Fibroblast of pulmonary artery (primary cell): ENCODE measurements around the gene KCNH4.

Source experiments
- DNase-seq: peaks from one replicate; pipeline ENCODE4 v3.0.0-alpha.2; 2010; ENCODE audit warnings: low read depth
- H3K4me3 ChIP-seq: replicated peaks from 2 replicates; pipeline ENCODE4 v1.5.1; 2011; ENCODE audit warnings: low read depth, mild to moderate bottlenecking, control low read depth, low read length, moderate library complexity
- TF ChIP-seq, protein P1 (sequence below): IDR thresholded peaks from 2 replicates; pipeline ENCODE4 v1.5.1; 2011; ENCODE audit warnings: mild to moderate bottlenecking, control low read depth, low read length, inconsistent platforms; ENCODE audit errors: missing control alignments

KCNH4 gene

DNA sequence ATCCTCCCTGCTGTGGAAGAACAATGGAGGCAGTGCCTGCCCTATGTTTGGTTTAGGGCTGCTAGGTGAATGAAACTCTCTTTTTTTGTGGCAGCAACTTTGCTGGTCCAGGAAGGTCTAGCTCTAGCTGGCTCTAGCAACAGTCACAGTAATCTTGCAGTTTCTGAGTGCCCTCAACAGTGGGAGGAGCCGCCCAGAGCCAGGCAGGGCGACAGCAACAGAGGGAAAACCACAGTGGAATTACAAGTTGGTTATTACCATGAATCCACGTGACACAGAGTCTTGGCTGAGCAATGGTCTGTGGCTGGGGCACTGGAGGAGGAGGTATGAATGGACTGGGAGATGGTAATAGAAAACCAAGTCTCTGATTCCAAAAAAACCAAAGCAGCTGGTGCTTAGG, 48.0 kb downstream of the KCNH4 start:
- peak; percentile 69 for DNase-seq
- TF ChIP-seq, protein P1, sequence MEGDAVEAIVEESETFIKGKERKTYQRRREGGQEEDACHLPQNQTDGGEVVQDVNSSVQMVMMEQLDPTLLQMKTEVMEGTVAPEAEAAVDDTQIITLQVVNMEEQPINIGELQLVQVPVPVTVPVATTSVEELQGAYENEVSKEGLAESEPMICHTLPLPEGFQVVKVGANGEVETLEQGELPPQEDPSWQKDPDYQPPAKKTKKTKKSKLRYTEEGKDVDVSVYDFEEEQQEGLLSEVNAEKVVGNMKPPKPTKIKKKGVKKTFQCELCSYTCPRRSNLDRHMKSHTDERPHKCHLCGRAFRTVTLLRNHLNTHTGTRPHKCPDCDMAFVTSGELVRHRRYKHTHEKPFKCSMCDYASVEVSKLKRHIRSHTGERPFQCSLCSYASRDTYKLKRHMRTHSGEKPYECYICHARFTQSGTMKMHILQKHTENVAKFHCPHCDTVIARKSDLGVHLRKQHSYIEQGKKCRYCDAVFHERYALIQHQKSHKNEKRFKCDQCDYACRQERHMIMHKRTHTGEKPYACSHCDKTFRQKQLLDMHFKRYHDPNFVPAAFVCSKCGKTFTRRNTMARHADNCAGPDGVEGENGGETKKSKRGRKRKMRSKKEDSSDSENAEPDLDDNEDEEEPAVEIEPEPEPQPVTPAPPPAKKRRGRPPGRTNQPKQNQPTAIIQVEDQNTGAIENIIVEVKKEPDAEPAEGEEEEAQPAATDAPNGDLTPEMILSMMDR, result no peak
- no peak overlapping the region for H3K4me3 ChIP-seq

DNA sequence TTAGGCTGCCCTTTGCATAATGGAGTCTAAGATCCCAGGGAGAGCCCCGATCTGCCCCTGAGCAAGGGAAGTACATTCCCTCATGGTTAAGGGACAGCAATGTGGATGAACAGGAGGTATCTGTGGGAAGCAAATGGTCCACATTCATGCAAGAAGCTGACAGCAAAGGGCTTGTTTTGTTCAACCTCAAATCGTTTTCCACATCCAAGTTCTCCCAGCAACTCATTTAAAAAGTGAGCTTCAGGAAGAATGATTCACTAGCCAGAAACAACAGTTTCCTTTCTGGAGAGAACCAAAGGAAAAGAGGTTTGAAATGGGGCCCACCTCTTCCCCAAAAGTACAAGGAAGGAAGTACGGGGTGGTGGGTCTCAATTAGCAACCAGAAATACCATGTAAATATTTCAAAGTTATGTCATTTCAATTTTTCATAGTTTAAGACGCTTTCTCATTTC, 48.9 kb downstream of the KCNH4 start:
- no peak overlapping the region for H3K4me3 ChIP-seq
- TF ChIP-seq, protein P1, result no peak
- DNase-seq, result peak; percentile 63

DNA sequence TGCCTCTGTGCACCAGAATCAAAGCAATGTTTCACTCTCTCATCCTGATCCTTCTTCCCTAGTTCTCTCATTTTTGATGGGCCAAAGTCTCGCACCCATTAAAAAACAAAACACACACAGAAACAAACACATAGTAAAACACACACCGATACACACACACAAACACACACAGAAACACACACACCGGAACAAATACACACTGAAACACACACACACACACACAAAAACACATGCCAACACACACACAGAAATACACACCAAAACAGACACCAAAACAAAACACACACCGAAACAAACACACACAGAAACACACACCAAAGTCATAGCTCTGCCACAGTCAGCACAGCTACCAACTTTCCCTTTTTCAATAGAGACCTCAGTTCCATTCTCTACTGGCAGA, 49.7 kb downstream of the KCNH4 start:
- H3K4me3 ChIP-seq, result no peak overlapping the region
- TF ChIP-seq, protein P1, result no peak
- no peak for DNase-seq

- TF ChIP-seq, protein P1, result no peak
- H3K4me3 ChIP-seq, result no peak overlapping the region
- DNase-seq, result no peak
Measured at GRCh38 chr17:42130310-42130936, 50.5 kb downstream of the KCNH4 start.

- no peak overlapping the region for H3K4me3 ChIP-seq
- DNase-seq, result no peak
- TF ChIP-seq, protein P1, result no peak
Measured at GRCh38 chr17:42129109-42129837, 51.7 kb downstream of the KCNH4 start.

GRCh38 chr17:42127414-42127813, 53.5 kb downstream of the KCNH4 start:
- DNase-seq, result no peak
- TF ChIP-seq, protein P1, result no peak
- H3K4me3 ChIP-seq, result no peak overlapping the region
